CD14-positive monocyte (primary cell): ENCODE measurements around the gene HAND1. TPM values are rescaled to one million over a fixed set of nuclear protein-coding genes. Genes with fewer than 3 reads are reported as not detected.

ENCODE experiments used
- DNase-seq, 3 donors: peaks; one replicate each; pipeline ENCODE4 v3.0.0-alpha.2; 2011 to 2022
- H2AFZ ChIP-seq: 2 replicates; pipeline ENCODE4 v1.6.0; 2012; ENCODE audit warnings: mild to moderate bottlenecking, low read depth, low read length, inconsistent platforms; ENCODE audit not compliant: insufficient read depth, poor library complexity, severe bottlenecking
- H3K27ac ChIP-seq, 2 donors: 1 replicate in 1 of 2; 2 replicates in 1 of 2; pipeline ENCODE4 v1.5.1; 2012 to 2013; ENCODE audit warnings: low read length in 2 of 2, control low read depth in 1 of 2, inconsistent platforms in 1 of 2, low read depth in 1 of 2, mild to moderate bottlenecking in 1 of 2
- H3K27me3 ChIP-seq, 2 donors: one replicate each; pipeline versions ENCODE4 v1.6.0 to v1.6.1; 2011 to 2013; ENCODE audit warnings: low read length in 2 of 2; ENCODE audit not compliant: control insufficient read depth in 2 of 2, insufficient read depth in 2 of 2
- H3K36me3 ChIP-seq, 2 donors: replicated peaks in 1 of 2; 1 replicate in 1 of 2; 2 replicates in 1 of 2; pipeline versions ENCODE4 v1.5.1 to v1.6.1; 2012 to 2013; ENCODE audit warnings: low read length in 2 of 2, control low read depth in 1 of 2, inconsistent platforms in 1 of 2, mild to moderate bottlenecking in 1 of 2; ENCODE audit not compliant: insufficient read depth in 2 of 2, control insufficient read depth in 1 of 2
- H3K4me1 ChIP-seq, 2 donors: 1 replicate in 1 of 2; 2 replicates in 1 of 2; pipeline versions ENCODE4 v1.5.1 to v1.6.1; 2012 to 2013; ENCODE audit warnings: low read length in 2 of 2, control low read depth in 1 of 2, inconsistent platforms in 1 of 2, mild to moderate bottlenecking in 1 of 2, moderate library complexity in 1 of 2; ENCODE audit not compliant: insufficient read depth in 2 of 2, control insufficient read depth in 1 of 2
- H3K4me2 ChIP-seq: replicated peaks from 2 replicates; pipeline ENCODE3; 2012; ENCODE audit warnings: low read length, moderate library complexity, mild to moderate bottlenecking; ENCODE audit not compliant: poor library complexity, severe bottlenecking; ENCODE audit errors: extremely low read depth
- H3K4me3 ChIP-seq, 3 experiments: fragments of 200-600 bp in 1 of 3; sonication (generic) in 1 of 3; replicated peaks in 1 of 3; 1 replicate in 2 of 3; 2 replicates in 1 of 3; pipeline ENCODE4 v1.5.1; 2011 to 2013; ENCODE audit warnings: low read length in 3 of 3, mild to moderate bottlenecking in 3 of 3, control low read depth in 2 of 3, low read depth in 2 of 3, inconsistent platforms in 1 of 3, moderate library complexity in 1 of 3
- H3K79me2 ChIP-seq: 2 replicates; pipeline ENCODE4 v1.6.0; 2012; ENCODE audit warnings: mild to moderate bottlenecking, control low read depth, inconsistent platforms, low read length, moderate library complexity; ENCODE audit not compliant: insufficient read depth
- H3K9ac ChIP-seq: 2 replicates; pipeline ENCODE4 v1.6.0; 2017; ENCODE audit warnings: low read length, mild to moderate bottlenecking; ENCODE audit not compliant: insufficient read depth, poor library complexity, severe bottlenecking
- H3K9me3 ChIP-seq, 2 donors: replicated peaks in 1 of 2; 1 replicate in 1 of 2; 2 replicates in 1 of 2; pipeline versions ENCODE4 v1.5.1 to v1.6.1; 2012 to 2013; ENCODE audit warnings: low read length in 2 of 2, control low read depth in 1 of 2; ENCODE audit not compliant: control insufficient read depth in 1 of 2, insufficient read depth in 1 of 2
- H4K20me1 ChIP-seq: 2 replicates; pipeline ENCODE4 v1.6.0; 2012; ENCODE audit warnings: mild to moderate bottlenecking, low read length, control low read depth, moderate library complexity; ENCODE audit not compliant: insufficient read depth
- H3K27ac Mint-ChIP-seq, 7 donors: one replicate each; pipeline ENCODE4 v1.8.0; 2020; ENCODE audit warnings: mild to moderate bottlenecking in 7 of 7, mixed read lengths in 7 of 7, moderate library complexity in 6 of 7, inconsistent platforms in 2 of 7
- H3K27me3 Mint-ChIP-seq, 3 donors: one replicate each; pipeline ENCODE4 v1.8.0; 2021 to 2022; ENCODE audit warnings: low read depth in 3 of 3, mild to moderate bottlenecking in 3 of 3, mixed read lengths in 3 of 3, moderate library complexity in 3 of 3, inconsistent platforms in 1 of 3
- H3K36me3 Mint-ChIP-seq, 2 donors: one replicate each; pipeline ENCODE4 v1.8.0; 2020; ENCODE audit warnings: mixed read lengths in 2 of 2, inconsistent platforms in 1 of 2, mild to moderate bottlenecking in 1 of 2
- H3K4me1 Mint-ChIP-seq: one replicate; pipeline ENCODE4 v1.8.0; 2020; ENCODE audit warnings: mild to moderate bottlenecking, mixed read lengths
- H3K4me3 Mint-ChIP-seq, 2 donors: one replicate each; pipeline ENCODE4 v1.8.0; 2020; ENCODE audit warnings: mild to moderate bottlenecking in 2 of 2, mixed read lengths in 2 of 2, moderate library complexity in 1 of 2
- H3K9me3 Mint-ChIP-seq, 7 donors: one replicate each; pipeline ENCODE4 v1.8.0; 2020 to 2022; ENCODE audit warnings: mixed read lengths in 7 of 7, mild to moderate bottlenecking in 6 of 7, moderate library complexity in 6 of 7, inconsistent platforms in 2 of 7
- CTCF ChIP-seq: fragments of 200-600 bp; IDR thresholded peaks from one replicate; pipeline ENCODE4 v1.8.0; 2022; ENCODE audit warnings: antibody characterized with exemption, mild to moderate bottlenecking
- whole genome bisulfite sequencing: methylation state at CpG from one replicate; pipeline ENCODE4 v1.1.5; 2013; ENCODE audit warnings: missing lambda C conversion rate; ENCODE audit not compliant: insufficient coverage; 5-methylcytosine and 5-hydroxymethylcytosine counted together
- intact Hi-C, 2 donors: fragments of 100-400 bp; cut with micrococcal nuclease; formaldehyde crosslinking; loops; one replicate each; pipeline versions ENCODE4 v1.15.0 to v1.15.1; 2023
- polyA plus RNA-seq, 3 donors: library from polyadenylated mRNA; depleted of rRNA in 1 of 3; unstranded in 2 of 3; stranded (reverse) in 1 of 3; fragments of 300-500 nt in 2 of 3; fragments of >200 nt in 1 of 3; fragmentation: Illumina TruSeq in 2 of 3; gene quantifications; 1 replicate in 2 of 3; 2 replicates in 1 of 3; pipeline ENCODE4 v1.2.3, GENCODE V29; 2012 to 2021

Gene HAND1
- polyA plus RNA-seq, 3 donors, result not detected

GRCh38 chr5:154511984-154512383 is 34.0 kb upstream of the HAND1 start:
- H3K4me1 ChIP-seq, result no peaks in the 10 kb centered on the region
- no peak for DNase-seq
- H3K4me2 ChIP-seq, result no peak overlapping the region
- H3K79me2 ChIP-seq, result no peaks in the 10 kb centered on the region
- Mint-ChIP-seq H3K9me3 (no peaks in the 10 kb centered on the region), H3K4me1 (peaks cover 7% of the 10 kb centered on the region), H3K4me3 (no peak overlapping the region), H3K36me3 (no peaks in the 10 kb centered on the region), H3K27me3 (peaks cover 3 to 12% (median 9%) of the 10 kb centered on the region in 3 donors), H3K27ac (no peak overlapping the region)
- H3K27ac ChIP-seq, result no peak overlapping the region
- no peaks in the 10 kb centered on the region for H4K20me1 ChIP-seq
- H3K4me3 ChIP-seq, result no peak overlapping the region
- no peaks in the 10 kb centered on the region for H3K27me3 ChIP-seq
- no peaks in the 10 kb centered on the region for H3K36me3 ChIP-seq
- no peak overlapping the region for H2AFZ ChIP-seq
- TF ChIP-seq CTCF, result no peak
- H3K9me3 ChIP-seq, result no peaks in the 10 kb centered on the region
- WGBS, result 67% methylated on average over 1 of the region's 2 CpGs
- H3K9ac ChIP-seq, result no peak overlapping the region
- intact Hi-C loops, result no loop called here

GRCh38 chr5:154509784-154510555 is 31.9 kb upstream of the HAND1 start:
- no peak for DNase-seq
- no peaks in the 10 kb centered on the region for H4K20me1 ChIP-seq
- WGBS, result 92% methylated on average over 3 of the region's 5 CpGs
- H3K9ac ChIP-seq, result no peak overlapping the region
- peaks cover 7% of the 10 kb centered on the region for H3K4me1 Mint-ChIP-seq
- no peak overlapping the region for H3K4me3 Mint-ChIP-seq
- TF ChIP-seq CTCF, result no peak
- no peaks in the 10 kb centered on the region for H3K9me3 ChIP-seq
- no peak overlapping the region for H3K27ac Mint-ChIP-seq
- H3K79me2 ChIP-seq, result no peaks in the 10 kb centered on the region
- no peaks in the 10 kb centered on the region for H3K36me3 ChIP-seq
- H3K4me1 ChIP-seq, result no peaks in the 10 kb centered on the region
- no peak overlapping the region for H3K4me2 ChIP-seq
- no peak overlapping the region for H2AFZ ChIP-seq
- H3K9me3 Mint-ChIP-seq, result no peaks in the 10 kb centered on the region
- intact Hi-C loops, result no loop called here
- H3K27me3 Mint-ChIP-seq, result peaks cover 3 to 12% (median 7%) of the 10 kb centered on the region in 3 donors
- H3K27ac ChIP-seq, result no peak overlapping the region
- H3K36me3 Mint-ChIP-seq, result no peaks in the 10 kb centered on the region
- no peak overlapping the region for H3K4me3 ChIP-seq
- H3K27me3 ChIP-seq, result no peaks in the 10 kb centered on the region
